T-helper 2 cell (primary cell): ENCODE data around the gene OPALIN.
"Not testable (repeated sequence)": the region's sequence is repeated elsewhere in the genome, so short reads cannot be mapped to it uniquely, and the experiment has no call there.

Experiments
- DNase-seq, 5 experiments: peaks; one replicate each; pipeline versions ENCODE4 v3.0.0 to v3.0.0-alpha.2; 2012 to 2022

OPALIN gene

GRCh38 chr10:96338279-96338925, 20.4 kb downstream of the OPALIN start:
- DNase-seq = no peak

- DNase-seq = no peak
These were observed 21.7 kb downstream of the OPALIN start for GRCh38 chr10:96337106-96337505.

GRCh38 chr10:96334616-96335526, 23.9 kb downstream of the OPALIN start:
- no peak for DNase-seq

GRCh38 chr10:96333101-96333500, 25.7 kb downstream of the OPALIN start:
- peak in 1 of 5 experiments; percentile 39 for DNase-seq

GRCh38 chr10:96327462-96327861, 31.3 kb downstream of the OPALIN start:
- DNase-seq = no peak

GRCh38 chr10:96325719-96326373, 33.0 kb downstream of the OPALIN start:
- DNase-seq = peak in 1 of 5 experiments; percentile 49

- DNase-seq = no peak
These were observed 34.4 kb downstream of the OPALIN start for GRCh38 chr10:96324447-96324846.

- DNase-seq = no peak
These were observed 36.5 kb downstream of the OPALIN start for GRCh38 chr10:96322275-96322674.

GRCh38 chr10:96321822-96322221, 37.0 kb downstream of the OPALIN start:
- no peak for DNase-seq

GRCh38 chr10:96319754-96320474, 38.9 kb downstream of the OPALIN start:
- no peak for DNase-seq

GRCh38 chr10:96317067-96317833, 41.6 kb downstream of the OPALIN start:
- DNase-seq = no peak

- no peak for DNase-seq
These were observed 45.5 kb downstream of the OPALIN start for GRCh38 chr10:96313344-96313743.

GRCh38 chr10:96311180-96311715, 47.6 kb downstream of the OPALIN start:
- no peak for DNase-seq

- DNase-seq = no peak
These were observed 48.5 kb downstream of the OPALIN start for GRCh38 chr10:96310321-96310669.

- DNase-seq = no peak
These were observed 49.0 kb downstream of the OPALIN start for GRCh38 chr10:96309628-96310320.

GRCh38 chr10:96308854-96309253, 49.9 kb downstream of the OPALIN start:
- DNase-seq = not testable (repeated sequence)

GRCh38 chr10:96306516-96306915, 52.3 kb downstream of the OPALIN start:
- no peak for DNase-seq

- no peak for DNase-seq
These were observed 53.8 kb downstream of the OPALIN start for GRCh38 chr10:96305019-96305418.

- DNase-seq = no peak
These were observed 54.6 kb downstream of the OPALIN start, which contains the start of gene DNTT for GRCh38 chr10:96304230-96304629. Gene DNTT (plus strand): TSS chr10:96304434. CDS start chr10:96304498, 64 bp downstream.

GRCh38 chr10:96301616-96302015, 57.2 kb downstream of the OPALIN start:
- no peak for DNase-seq

GRCh38 chr10:96299383-96299782, 59.4 kb downstream of the OPALIN start:
- peak in 1 of 5 experiments; percentile 17 for DNase-seq
